Gastroesophageal sphincter (tissue), 3 donors: ENCODE data around the gene CATSPERE.

Experiments used
- EP300 ChIP-seq: sonication (generic); formaldehyde crosslinking; IDR thresholded peaks from one replicate; pipeline ENCODE4 v1.6.1; 2017; ENCODE audit warnings: antibody characterized with exemption, mild to moderate bottlenecking
- POLR2A ChIP-seq, 2 donors: fragments of 450-650 bp; IDR thresholded peaks; one replicate each; pipeline ENCODE4 v1.6.1; 2017; ENCODE audit warnings: antibody characterized with exemption in 2 of 2, mild to moderate bottlenecking in 2 of 2, moderate library complexity in 1 of 2
- TF ChIP-seq, protein P1 (sequence below), 4 experiments: fragments of 200-600 bp in 2 of 4; fragments of 450-650 bp in 2 of 4; sonication (generic) in 1 of 4; IDR thresholded peaks; one replicate each; pipeline ENCODE4 v1.5.1; 2017 to 2019; ENCODE audit warnings: antibody characterized with exemption in 4 of 4, mild to moderate bottlenecking in 2 of 4, moderate library complexity in 2 of 4

- TF ChIP-seq EP300, result no peak
- TF ChIP-seq, protein P1, sequence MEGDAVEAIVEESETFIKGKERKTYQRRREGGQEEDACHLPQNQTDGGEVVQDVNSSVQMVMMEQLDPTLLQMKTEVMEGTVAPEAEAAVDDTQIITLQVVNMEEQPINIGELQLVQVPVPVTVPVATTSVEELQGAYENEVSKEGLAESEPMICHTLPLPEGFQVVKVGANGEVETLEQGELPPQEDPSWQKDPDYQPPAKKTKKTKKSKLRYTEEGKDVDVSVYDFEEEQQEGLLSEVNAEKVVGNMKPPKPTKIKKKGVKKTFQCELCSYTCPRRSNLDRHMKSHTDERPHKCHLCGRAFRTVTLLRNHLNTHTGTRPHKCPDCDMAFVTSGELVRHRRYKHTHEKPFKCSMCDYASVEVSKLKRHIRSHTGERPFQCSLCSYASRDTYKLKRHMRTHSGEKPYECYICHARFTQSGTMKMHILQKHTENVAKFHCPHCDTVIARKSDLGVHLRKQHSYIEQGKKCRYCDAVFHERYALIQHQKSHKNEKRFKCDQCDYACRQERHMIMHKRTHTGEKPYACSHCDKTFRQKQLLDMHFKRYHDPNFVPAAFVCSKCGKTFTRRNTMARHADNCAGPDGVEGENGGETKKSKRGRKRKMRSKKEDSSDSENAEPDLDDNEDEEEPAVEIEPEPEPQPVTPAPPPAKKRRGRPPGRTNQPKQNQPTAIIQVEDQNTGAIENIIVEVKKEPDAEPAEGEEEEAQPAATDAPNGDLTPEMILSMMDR (IDR thresholded peaks at IDR 0.05), result no peak
- no peak for TF ChIP-seq POLR2A (IDR thresholded peaks at IDR 0.05)
These were observed 29.9 kb upstream of the CATSPERE start for GRCh38 chr1:244431166-244431565.
